ENCODE measurements around the gene HDAC10.

- TF ChIP-seq, protein P1, sequence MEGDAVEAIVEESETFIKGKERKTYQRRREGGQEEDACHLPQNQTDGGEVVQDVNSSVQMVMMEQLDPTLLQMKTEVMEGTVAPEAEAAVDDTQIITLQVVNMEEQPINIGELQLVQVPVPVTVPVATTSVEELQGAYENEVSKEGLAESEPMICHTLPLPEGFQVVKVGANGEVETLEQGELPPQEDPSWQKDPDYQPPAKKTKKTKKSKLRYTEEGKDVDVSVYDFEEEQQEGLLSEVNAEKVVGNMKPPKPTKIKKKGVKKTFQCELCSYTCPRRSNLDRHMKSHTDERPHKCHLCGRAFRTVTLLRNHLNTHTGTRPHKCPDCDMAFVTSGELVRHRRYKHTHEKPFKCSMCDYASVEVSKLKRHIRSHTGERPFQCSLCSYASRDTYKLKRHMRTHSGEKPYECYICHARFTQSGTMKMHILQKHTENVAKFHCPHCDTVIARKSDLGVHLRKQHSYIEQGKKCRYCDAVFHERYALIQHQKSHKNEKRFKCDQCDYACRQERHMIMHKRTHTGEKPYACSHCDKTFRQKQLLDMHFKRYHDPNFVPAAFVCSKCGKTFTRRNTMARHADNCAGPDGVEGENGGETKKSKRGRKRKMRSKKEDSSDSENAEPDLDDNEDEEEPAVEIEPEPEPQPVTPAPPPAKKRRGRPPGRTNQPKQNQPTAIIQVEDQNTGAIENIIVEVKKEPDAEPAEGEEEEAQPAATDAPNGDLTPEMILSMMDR (IDR thresholded peaks at IDR 0.05 in 8 of 11, conservative IDR thresholded peaks at IDR 0.05 in 3 of 11): no peak
- no peak for TF ChIP-seq POLR2A (IDR thresholded peaks at IDR 0.05)
These were observed 24.2 kb downstream of the HDAC10 start for GRCh38 chr22:50226875-50227165.
